Loucy (cell line): ENCODE measurements around the gene ASPDH.

Source experiments
- H2AFZ ChIP-seq: fragments of 200-600 bp; sonication (generic); 2 replicates; pipeline ENCODE4 v1.6.0; 2016; ENCODE audit warnings: antibody characterized with exemption, mild to moderate bottlenecking, low read length, moderate library complexity
- H3F3A ChIP-seq: fragments of 200-600 bp; 2 replicates; pipeline ENCODE4 v1.6.0; 2016; ENCODE audit warnings: antibody characterized with exemption, low read depth, mild to moderate bottlenecking
- H3K27me3 ChIP-seq: fragments of 200-600 bp; sonication (generic); 2 replicates; pipeline ENCODE4 v1.6.1; 2014; ENCODE audit warnings: low read length, mild to moderate bottlenecking; ENCODE audit not compliant: insufficient read depth, poor library complexity, severe bottlenecking
- H3K36me3 ChIP-seq: fragments of 200-600 bp; sonication (generic); 2 replicates; pipeline ENCODE4 v1.6.1; 2016; ENCODE audit warnings: low read length; ENCODE audit not compliant: insufficient read depth
- H3K4me1 ChIP-seq: fragments of 200-600 bp; sonication (generic); 2 replicates; pipeline ENCODE4 v1.5.1; 2014; ENCODE audit warnings: low read length, mild to moderate bottlenecking; ENCODE audit not compliant: insufficient read depth, poor library complexity, severe bottlenecking
- H3K4me2 ChIP-seq: fragments of 200-600 bp; sonication (generic); 2 replicates; pipeline ENCODE4 v1.6.0; 2014; ENCODE audit warnings: antibody characterized with exemption, low read length, low read depth, mild to moderate bottlenecking; ENCODE audit not compliant: poor library complexity, severe bottlenecking
- H3K4me3 ChIP-seq: fragments of 200-600 bp; sonication (generic); 2 replicates; pipeline ENCODE4 v1.5.1; 2014; ENCODE audit warnings: low read length, mild to moderate bottlenecking, mixed read lengths; ENCODE audit not compliant: poor library complexity, severe bottlenecking
- H3K79me2 ChIP-seq: fragments of 200-600 bp; sonication (generic); 2 replicates; pipeline ENCODE4 v1.6.1; 2014; ENCODE audit warnings: low read length; ENCODE audit not compliant: insufficient read depth
- H3K9ac ChIP-seq: fragments of 200-600 bp; sonication (generic); 2 replicates; pipeline ENCODE4 v1.6.0; 2014; ENCODE audit warnings: mild to moderate bottlenecking, low read depth, low read length, moderate library complexity; ENCODE audit not compliant: poor library complexity, severe bottlenecking
- H3K9me2 ChIP-seq: fragments of 200-600 bp; sonication (generic); replicated peaks from 2 replicates; pipeline ENCODE4 v1.6.1; 2016; ENCODE audit warnings: low read depth, low read length, mixed read lengths
- H3K9me3 ChIP-seq: fragments of 200-600 bp; sonication (generic); 2 replicates; pipeline ENCODE4 v1.6.1; 2014; ENCODE audit warnings: mild to moderate bottlenecking, antibody characterized with exemption, low read length, low read depth; ENCODE audit not compliant: insufficient read depth
- H4K20me1 ChIP-seq: fragments of 200-600 bp; sonication (generic); 2 replicates; pipeline ENCODE4 v1.6.0; 2014; ENCODE audit warnings: antibody characterized with exemption, low read length, mild to moderate bottlenecking; ENCODE audit not compliant: insufficient read depth, poor library complexity, severe bottlenecking
- CTCF ChIP-seq: fragments of 200-600 bp; sonication (generic); conservative IDR thresholded peaks from 2 replicates; pipeline ENCODE4 v1.5.1; 2014; ENCODE audit warnings: mild to moderate bottlenecking, antibody characterized with exemption, low read length
- EZH2phosphoT487 ChIP-seq: fragments of 200-600 bp; IDR thresholded peaks from 2 replicates; pipeline ENCODE4 v1.6.1; 2018; ENCODE audit warnings: antibody characterized with exemption, mild to moderate bottlenecking, moderate library complexity, borderline replicate concordance

ASPDH gene

DNA sequence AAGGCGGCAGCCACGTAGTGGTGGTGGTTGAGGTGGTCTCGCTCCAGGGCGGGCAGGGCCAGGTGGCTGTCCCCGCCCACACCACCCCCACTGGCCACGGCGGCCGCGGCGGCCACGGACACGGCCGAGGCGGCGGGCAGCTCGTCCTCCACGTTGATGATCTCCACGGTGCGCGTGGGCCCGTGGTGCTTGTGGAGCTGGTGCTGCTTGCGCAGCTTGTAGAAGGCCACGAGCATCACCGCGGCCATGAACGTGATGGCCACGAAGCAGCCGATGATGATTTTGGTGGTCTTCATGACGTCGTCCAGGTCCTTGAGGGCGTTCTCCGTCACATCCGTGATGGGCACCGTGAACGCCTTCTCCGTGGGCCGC, 4.0 kb upstream of the ASPDH start:
- Histone ChIP-seq H3K9ac (no peak overlapping the region), H3K9me2 (no peaks in the 10 kb centered on the region), H3K4me1 (no peaks in the 10 kb centered on the region), H3K79me2 (no peaks in the 10 kb centered on the region), H3K27me3 (no peaks in the 10 kb centered on the region), H4K20me1 (no peaks in the 10 kb centered on the region), H3K4me2 (no peak overlapping the region), H3K4me3 (no peak overlapping the region), H2AFZ (no peak overlapping the region), H3F3A (no peaks in the 10 kb centered on the region), H3K9me3 (no peaks in the 10 kb centered on the region), H3K36me3 (no peaks in the 10 kb centered on the region)
- TF ChIP-seq EZH2phosphoT487 (no peak), CTCF (no peak)

DNA sequence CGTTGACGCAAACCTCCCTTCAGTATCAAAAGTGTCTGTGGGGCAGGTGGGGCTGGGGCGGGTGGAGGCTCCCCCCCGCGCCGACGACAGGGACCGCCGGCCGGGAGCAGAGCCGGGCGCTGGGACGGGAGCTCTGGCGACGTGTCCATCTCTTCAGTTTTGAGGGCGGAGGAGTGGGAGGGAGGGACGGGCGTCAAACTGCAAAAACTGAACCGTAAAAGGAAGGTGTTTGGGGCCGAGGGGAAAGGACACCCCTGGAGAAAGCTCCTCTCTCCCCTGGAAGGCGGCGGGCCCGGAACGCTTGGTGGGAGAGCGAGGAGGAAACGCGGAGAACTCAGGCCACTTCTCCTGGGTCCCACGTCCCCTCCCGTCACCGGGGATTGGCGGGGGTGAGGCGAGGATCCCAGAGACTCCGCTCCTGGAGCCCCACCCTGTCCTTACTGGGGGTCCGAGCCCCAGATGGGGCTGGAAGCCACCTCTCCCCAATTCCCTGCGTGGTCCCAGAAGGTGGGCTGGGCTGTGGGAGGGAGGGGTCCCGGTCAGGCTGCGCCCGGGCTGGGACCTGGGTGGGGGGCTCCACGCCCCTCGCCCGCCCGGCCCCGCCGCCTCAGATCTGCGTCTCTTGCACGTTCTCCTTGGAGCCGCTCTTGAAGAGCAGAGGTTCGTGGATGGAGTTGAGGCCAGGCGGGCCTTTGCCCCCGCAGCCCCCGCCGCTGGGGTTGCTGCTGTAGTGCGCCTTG, 3.4 kb upstream of the ASPDH start:
- Histone ChIP-seq H3K9me3 (no peaks in the 10 kb centered on the region), H3K9ac (no peak overlapping the region), H4K20me1 (no peaks in the 10 kb centered on the region), H3K79me2 (no peaks in the 10 kb centered on the region), H3K36me3 (no peaks in the 10 kb centered on the region), H3K27me3 (no peaks in the 10 kb centered on the region), H3K9me2 (no peaks in the 10 kb centered on the region), H3K4me3 (no peak overlapping the region), H3K4me1 (no peaks in the 10 kb centered on the region), H3F3A (no peaks in the 10 kb centered on the region), H3K4me2 (no peak overlapping the region), H2AFZ (no peak overlapping the region)
- TF ChIP-seq CTCF (no peak), EZH2phosphoT487 (no peak)

DNA sequence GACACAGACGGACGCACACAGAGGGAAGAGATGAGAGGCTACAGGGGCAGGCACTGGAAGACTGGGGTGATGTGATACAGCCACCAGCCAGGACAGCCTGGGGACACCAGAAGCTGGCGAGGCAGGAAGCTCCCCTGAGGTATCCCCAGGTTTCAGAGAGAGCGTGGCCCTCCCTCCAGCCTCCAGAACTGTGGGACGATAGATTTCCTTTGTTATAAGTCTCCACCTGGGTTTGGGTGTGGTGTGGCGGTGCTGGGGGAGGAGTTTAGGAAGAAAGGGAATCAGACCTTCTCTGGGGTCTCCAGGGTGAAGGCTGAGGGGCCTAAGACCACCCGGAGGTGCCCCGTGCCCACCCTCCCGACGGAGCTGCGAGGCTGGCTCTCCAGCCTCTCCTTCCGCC, 2.7 kb upstream of the ASPDH start:
- Histone ChIP-seq H2AFZ (no peak overlapping the region), H3K4me2 (no peak overlapping the region), H3K36me3 (no peaks in the 10 kb centered on the region), H3K9ac (no peak overlapping the region), H3K27me3 (no peaks in the 10 kb centered on the region), H3K9me2 (no peaks in the 10 kb centered on the region), H3K4me3 (no peak overlapping the region), H3K9me3 (no peaks in the 10 kb centered on the region), H3K4me1 (no peaks in the 10 kb centered on the region), H3K79me2 (no peaks in the 10 kb centered on the region), H4K20me1 (no peaks in the 10 kb centered on the region), H3F3A (no peaks in the 10 kb centered on the region)
- TF ChIP-seq CTCF, result no peak
- TF ChIP-seq EZH2phosphoT487, result no peak
